DOHH2 (cell line): ENCODE data around the gene DLGAP3.

Experiments used
- H3F3A ChIP-seq: fragments of 200-600 bp; sonication (generic), shearing (Covaris generic); 2 replicates; pipeline ENCODE4 v1.6.0; 2016; ENCODE audit warnings: antibody characterized with exemption, mild to moderate bottlenecking; ENCODE audit not compliant: control insufficient read depth, insufficient read depth
- H3K27ac ChIP-seq: fragments of 200-600 bp; sonication (generic); 2 replicates; pipeline ENCODE4 v1.5.1; 2014; ENCODE audit warnings: low read depth, mild to moderate bottlenecking, low read length, moderate library complexity
- H3K27me3 ChIP-seq: fragments of 200-600 bp; sonication (generic); 2 replicates; pipeline ENCODE4 v1.6.1; 2014; ENCODE audit warnings: mild to moderate bottlenecking, low read length, mixed read lengths; ENCODE audit not compliant: control insufficient read depth
- H3K36me3 ChIP-seq: fragments of 200-600 bp; sonication (generic); 2 replicates; pipeline ENCODE4 v1.6.1; 2014; ENCODE audit warnings: mild to moderate bottlenecking, low read length, moderate library complexity, mixed read lengths; ENCODE audit not compliant: control insufficient read depth
- H3K4me1 ChIP-seq: fragments of 200-600 bp; sonication (generic); 2 replicates; pipeline ENCODE4 v1.6.1; 2014; ENCODE audit warnings: mild to moderate bottlenecking, low read length, mixed read lengths; ENCODE audit not compliant: control insufficient read depth
- H3K4me2 ChIP-seq: fragments of 200-600 bp; sonication (generic); 2 replicates; pipeline ENCODE4 v1.6.0; 2014; ENCODE audit warnings: mild to moderate bottlenecking, low read length, moderate library complexity
- H3K4me3 ChIP-seq: fragments of 200-600 bp; sonication (generic); 2 replicates; pipeline ENCODE4 v1.5.1; 2014; ENCODE audit warnings: mild to moderate bottlenecking, low read length, mixed read lengths
- H3K79me2 ChIP-seq: fragments of 200-600 bp; sonication (generic); 2 replicates; pipeline ENCODE4 v1.6.1; 2014; ENCODE audit warnings: mild to moderate bottlenecking, low read length, mixed read lengths; ENCODE audit not compliant: control insufficient read depth
- H3K9me2 ChIP-seq: fragments of 200-600 bp; sonication (generic); replicated peaks from 2 replicates; pipeline ENCODE4 v1.6.1; 2014; ENCODE audit warnings: mild to moderate bottlenecking, low read length, mixed read lengths; ENCODE audit not compliant: control insufficient read depth
- H3K9me3 ChIP-seq: fragments of 200-600 bp; sonication (generic); 2 replicates; pipeline ENCODE4 v1.6.1; 2014; ENCODE audit warnings: antibody characterized with exemption, low read length, mixed read lengths; ENCODE audit not compliant: control insufficient read depth, insufficient read depth
- H4K20me1 ChIP-seq: fragments of 200-600 bp; sonication (generic); 2 replicates; pipeline ENCODE4 v1.6.0; 2014; ENCODE audit warnings: low read depth, mild to moderate bottlenecking, antibody characterized with exemption, low read length, moderate library complexity; ENCODE audit not compliant: control insufficient read depth, insufficient read depth
- CTCF ChIP-seq: fragments of 200-600 bp; sonication (generic); IDR thresholded peaks from one replicate; pipeline ENCODE4 v1.5.1; 2014; ENCODE audit warnings: antibody characterized with exemption, mild to moderate bottlenecking, low read depth, low read length; ENCODE audit not compliant: poor library complexity, severe bottlenecking
- EZH2phosphoT487 ChIP-seq: fragments of 200-600 bp; sonication (generic); IDR thresholded peaks from 2 replicates; pipeline ENCODE4 v1.6.1; 2017; ENCODE audit warnings: borderline replicate concordance, mild to moderate bottlenecking, antibody characterized with exemption, low read length, moderate library complexity, mixed read lengths

Gene DLGAP3

GRCh38 chr1:34840426-34840825 is 89.0 kb downstream of the DLGAP3 start:
- H3K36me3 ChIP-seq: no peaks in the 10 kb centered on the region
- H3K4me2 ChIP-seq: no peak overlapping the region
- H3K9me3 ChIP-seq: no peaks in the 10 kb centered on the region
- H3K9me2 ChIP-seq: no peaks in the 10 kb centered on the region
- no peaks in the 10 kb centered on the region for H3K79me2 ChIP-seq
- no peaks in the 10 kb centered on the region for H3K27me3 ChIP-seq
- H4K20me1 ChIP-seq: no peaks in the 10 kb centered on the region
- H3K4me3 ChIP-seq: no peak overlapping the region
- TF ChIP-seq CTCF (no peak), EZH2phosphoT487 (no peak)
- no peak overlapping the region for H3K27ac ChIP-seq
- H3K4me1 ChIP-seq: peaks cover 7% of the 10 kb centered on the region
- H3F3A ChIP-seq: no peaks in the 10 kb centered on the region

- no peaks in the 10 kb centered on the region for H3K9me3 ChIP-seq
- no peaks in the 10 kb centered on the region for H3K9me2 ChIP-seq
- no peaks in the 10 kb centered on the region for H3K36me3 ChIP-seq
Observed at GRCh38 chr1:34839526-34840305, 89.7 kb downstream of the DLGAP3 start.

DNA sequence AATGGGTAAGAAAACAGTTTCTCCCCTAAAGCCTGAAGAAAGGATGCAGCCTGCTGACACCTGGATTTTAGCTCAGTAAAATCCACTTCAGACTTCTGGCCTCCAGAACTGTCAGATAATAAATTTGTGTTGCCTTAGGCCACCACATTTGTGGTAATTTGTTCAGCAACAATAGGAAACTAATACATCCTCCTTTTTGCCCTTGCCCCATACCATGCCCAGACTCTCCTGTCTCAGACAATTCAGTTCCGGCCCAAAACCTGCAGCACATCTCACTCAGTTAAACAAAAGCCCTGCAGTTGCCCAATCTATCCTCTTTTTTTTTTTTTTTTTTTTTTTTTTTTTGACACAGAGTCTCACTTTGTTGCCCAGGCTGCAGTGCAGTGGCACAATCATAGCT is 95.7 kb downstream of the DLGAP3 start:
- H3K4me1 ChIP-seq: no peaks in the 10 kb centered on the region
- no peaks in the 10 kb centered on the region for H3K9me3 ChIP-seq
- no peaks in the 10 kb centered on the region for H4K20me1 ChIP-seq
- H3K4me3 ChIP-seq: no peak overlapping the region
- H3F3A ChIP-seq: no peaks in the 10 kb centered on the region
- H3K4me2 ChIP-seq: no peak overlapping the region
- H3K79me2 ChIP-seq: no peaks in the 10 kb centered on the region
- TF ChIP-seq EZH2phosphoT487 (no peak), CTCF (no peak)
- no peaks in the 10 kb centered on the region for H3K9me2 ChIP-seq
- H3K27me3 ChIP-seq: no peaks in the 10 kb centered on the region
- no peak overlapping the region for H3K27ac ChIP-seq
- no peaks in the 10 kb centered on the region for H3K36me3 ChIP-seq

More at GRCh38 chr1:34839526-34840305, 89.7 kb downstream of the DLGAP3 start:
- no peak for TF ChIP-seq EZH2phosphoT487
- no peak for TF ChIP-seq CTCF
- H3K4me3 ChIP-seq: no peak overlapping the region
- no peaks in the 10 kb centered on the region for H3K27me3 ChIP-seq
- no peaks in the 10 kb centered on the region for H4K20me1 ChIP-seq
- no peak overlapping the region for H3K27ac ChIP-seq
- H3K4me1 ChIP-seq: peaks cover 7% of the 10 kb centered on the region
- no peaks in the 10 kb centered on the region for H3F3A ChIP-seq
- H3K4me2 ChIP-seq: no peak overlapping the region
- H3K79me2 ChIP-seq: no peaks in the 10 kb centered on the region
